Activated CD4-positive, alpha-beta T cell treated with anti-CD3 and anti-CD28 coated beads for 36 hours (primary cell): ENCODE measurements around the gene HMGN3. TPM values are rescaled to one million over a fixed set of nuclear protein-coding genes. Genes with fewer than 3 reads are reported as not detected.

ENCODE experiments used
- ATAC-seq: fragments of 200-7000 bp; cut with Tn5 transposase; one replicate; pipeline ENCODE4 v1.10.0; 2021; ENCODE audit warnings: mild to moderate bottlenecking, moderate library complexity
- CTCF ChIA-PET: fragments of 350-600 bp; sonication (Branson Sonifier 250); formaldehyde crosslinking; loops from one replicate; lab custom pipeline; 2021; ENCODE audit warnings: antibody characterized with exemption; lab: Charles Lee
- POLR2A ChIA-PET: fragments of 350-600 bp; sonication (Branson Sonifier 250); formaldehyde crosslinking; loops from one replicate; lab custom pipeline; 2021; ENCODE audit warnings: antibody characterized with exemption, inconsistent platforms; lab: Charles Lee
- DNase-seq: peaks from one replicate; pipeline ENCODE4 v3.0.0-alpha.2; 2020
- H3K27ac Mint-ChIP-seq: one replicate; pipeline ENCODE4 v1.8.0; 2021; ENCODE audit warnings: mixed read lengths
- H3K27me3 Mint-ChIP-seq: one replicate; pipeline ENCODE4 v1.8.0; 2021; ENCODE audit warnings: mixed read lengths
- H3K36me3 Mint-ChIP-seq: one replicate; pipeline ENCODE4 v1.8.0; 2021; ENCODE audit warnings: low read depth, mixed read lengths
- H3K4me1 Mint-ChIP-seq: one replicate; pipeline ENCODE4 v1.8.0; 2021; ENCODE audit warnings: mixed read lengths
- H3K4me3 Mint-ChIP-seq: one replicate; pipeline ENCODE4 v1.8.0; 2021; ENCODE audit warnings: mild to moderate bottlenecking, moderate library complexity, mixed read lengths
- H3K9me3 Mint-ChIP-seq: one replicate; pipeline ENCODE4 v1.8.0; 2021; ENCODE audit warnings: low read depth, mixed read lengths
- intact Hi-C, 2 experiments: fragments of 100-400 bp; cut with DNase I in 1 of 2; cut with micrococcal nuclease in 1 of 2; formaldehyde crosslinking; loops; one replicate each; pipeline versions ENCODE4 v1.14.2 to v1.15.1; 2022 to 2024; cut with DNase I, micrococcal nuclease
- total RNA-seq, 2 experiments: library from RNA; stranded (reverse); gene quantifications; one replicate each; pipeline ENCODE4 v1.2.3, GENCODE V29; 2021

HMGN3 gene
- total RNA-seq, 2 experiments from 2014 or later: 44.6 to 48.7 TPM

- Mint-ChIP-seq H3K27me3 (no peaks in the 10 kb centered on the region), H3K36me3 (peaks cover 30% of the 10 kb centered on the region), H3K4me3 (no peak overlapping the region), H3K4me1 (no peaks in the 10 kb centered on the region), H3K9me3 (no peaks in the 10 kb centered on the region), H3K27ac (no peak overlapping the region)
- ChIA-PET POLR2A (interaction anchor here (1.0 kb wide), 1 partner anchor 23 kb away, joined by 6 read pairs; no protein-coding TSS in a partner anchor), CTCF (interaction anchor here (0.5 kb wide), 1 partner anchor 24 kb away, joined by 3 read pairs; no protein-coding TSS in a partner anchor)
- DNase-seq: no peak
- ATAC-seq: no peak
- intact Hi-C loops: no loop called here
Observed at GRCh38 chr6:79208816-79209215, 25.7 kb downstream of the HMGN3 start.

- H3K36me3 Mint-ChIP-seq: peaks cover 28% of the 10 kb centered on the region
- no peaks in the 10 kb centered on the region for H3K27me3 Mint-ChIP-seq
- CTCF ChIA-PET: interaction anchor here (0.8 kb wide), 1 partner anchor 110 kb away, joined by 3 read pairs; no protein-coding TSS in a partner anchor
- peaks cover 2% of the 10 kb centered on the region for H3K4me1 Mint-ChIP-seq
- H3K4me3 Mint-ChIP-seq: no peak overlapping the region
- H3K9me3 Mint-ChIP-seq: no peaks in the 10 kb centered on the region
- POLR2A ChIA-PET: no interaction called here
- ATAC-seq: no peak
- intact Hi-C loops: no loop called here
- DNase-seq: no peak
- no peak overlapping the region for H3K27ac Mint-ChIP-seq
Observed at GRCh38 chr6:79203753-79204253, 30.7 kb downstream of the HMGN3 start.

- H3K27ac Mint-ChIP-seq: no peak overlapping the region
Observed at GRCh38 chr6:79202556-79202955, 31.9 kb downstream of the HMGN3 start.

GRCh38 chr6:79201983-79202382 is 32.5 kb downstream of the HMGN3 start:
- Mint-ChIP-seq H3K36me3 (peaks cover 14% of the 10 kb centered on the region), H3K27me3 (no peaks in the 10 kb centered on the region), H3K4me3 (no peak overlapping the region), H3K27ac (no peak overlapping the region), H3K9me3 (no peaks in the 10 kb centered on the region), H3K4me1 (peaks cover 2% of the 10 kb centered on the region)
- ChIA-PET POLR2A (no interaction called here), CTCF (no interaction called here)
- DNase-seq (no peak), ATAC-seq (no peak)
- intact Hi-C loops: no loop called here

More at GRCh38 chr6:79202556-79202955, 31.9 kb downstream of the HMGN3 start:
- Mint-ChIP-seq H3K9me3 (no peaks in the 10 kb centered on the region), H3K4me1 (peaks cover 2% of the 10 kb centered on the region), H3K36me3 (peaks cover 19% of the 10 kb centered on the region), H3K27me3 (no peaks in the 10 kb centered on the region), H3K4me3 (no peak overlapping the region)
- DNase-seq (no peak), ATAC-seq (no peak)
- intact Hi-C loops: no loop called here
- ChIA-PET CTCF (no interaction called here), POLR2A (no interaction called here)

GRCh38 chr6:79201143-79201542 is 33.3 kb downstream of the HMGN3 start:
- Mint-ChIP-seq H3K36me3 (peaks cover 11% of the 10 kb centered on the region), H3K4me1 (peaks cover 2% of the 10 kb centered on the region), H3K9me3 (no peaks in the 10 kb centered on the region), H3K4me3 (no peak overlapping the region), H3K27me3 (no peaks in the 10 kb centered on the region), H3K27ac (no peak overlapping the region)
- intact Hi-C loops: no loop called here
- DNase-seq (no peak), ATAC-seq (no peak)
- CTCF ChIA-PET: no interaction called here
- POLR2A ChIA-PET: no interaction called here

- Mint-ChIP-seq H3K4me1 (peaks cover 1% of the 10 kb centered on the region), H3K27me3 (no peaks in the 10 kb centered on the region), H3K4me3 (no peak overlapping the region), H3K9me3 (no peaks in the 10 kb centered on the region), H3K27ac (no peak overlapping the region), H3K36me3 (peaks cover 9% of the 10 kb centered on the region)
- no peak for ATAC-seq
- DNase-seq: no peak
- ChIA-PET CTCF (no interaction called here), POLR2A (no interaction called here)
- intact Hi-C loops: no loop called here
Observed at GRCh38 chr6:79196912-79197311, 37.6 kb downstream of the HMGN3 start.

- ATAC-seq: no peak
Observed at GRCh38 chr6:79193971-79194370, 40.5 kb downstream of the HMGN3 start.

GRCh38 chr6:79189760-79190350 is 44.6 kb downstream of the HMGN3 start:
- CTCF ChIA-PET: no interaction called here
- POLR2A ChIA-PET: no interaction called here
- Mint-ChIP-seq H3K4me1 (no peaks in the 10 kb centered on the region), H3K27me3 (peaks cover 2% of the 10 kb centered on the region), H3K9me3 (peaks cover 8% of the 10 kb centered on the region), H3K27ac (no peak overlapping the region), H3K36me3 (peaks cover 9% of the 10 kb centered on the region), H3K4me3 (no peak overlapping the region)
- DNase-seq (no peak), ATAC-seq (no peak)
- intact Hi-C loops: no loop called here

More at GRCh38 chr6:79193971-79194370, 40.5 kb downstream of the HMGN3 start:
- DNase-seq: no peak
- Mint-ChIP-seq H3K9me3 (peaks cover 8% of the 10 kb centered on the region), H3K27ac (no peak overlapping the region), H3K27me3 (no peaks in the 10 kb centered on the region), H3K4me1 (no peaks in the 10 kb centered on the region), H3K4me3 (no peak overlapping the region), H3K36me3 (peaks cover 9% of the 10 kb centered on the region)
- ChIA-PET CTCF (no interaction called here), POLR2A (no interaction called here)
- intact Hi-C loops: no loop called here

GRCh38 chr6:79188885-79189480 is 45.5 kb downstream of the HMGN3 start:
- ATAC-seq: no peak
- Mint-ChIP-seq H3K4me1 (no peaks in the 10 kb centered on the region), H3K36me3 (peaks cover 9% of the 10 kb centered on the region), H3K27ac (no peak overlapping the region), H3K27me3 (peaks cover 2% of the 10 kb centered on the region), H3K4me3 (no peak overlapping the region), H3K9me3 (peaks cover 8% of the 10 kb centered on the region)
- DNase-seq: no peak
- intact Hi-C loops: no loop called here
- CTCF ChIA-PET: no interaction called here
- POLR2A ChIA-PET: no interaction called here

GRCh38 chr6:79188107-79188506 is 46.4 kb downstream of the HMGN3 start:
- DNase-seq (no peak), ATAC-seq (no peak)
- Mint-ChIP-seq H3K36me3 (peaks cover 7% of the 10 kb centered on the region), H3K4me1 (no peaks in the 10 kb centered on the region), H3K27ac (no peak overlapping the region), H3K27me3 (peaks cover 2% of the 10 kb centered on the region), H3K9me3 (peaks cover 8% of the 10 kb centered on the region), H3K4me3 (no peak overlapping the region)
- CTCF ChIA-PET: no interaction called here
- intact Hi-C loops: no loop called here
- POLR2A ChIA-PET: no interaction called here

GRCh38 chr6:79186564-79186963 is 47.9 kb downstream of the HMGN3 start:
- no peak for ATAC-seq
- POLR2A ChIA-PET: no interaction called here

GRCh38 chr6:79184641-79185040 is 49.8 kb downstream of the HMGN3 start:
- POLR2A ChIA-PET: no interaction called here
- no peaks in the 10 kb centered on the region for H3K36me3 Mint-ChIP-seq
- CTCF ChIA-PET: no interaction called here
- H3K4me3 Mint-ChIP-seq: no peak overlapping the region
- no peaks in the 10 kb centered on the region for H3K4me1 Mint-ChIP-seq
- H3K27ac Mint-ChIP-seq: no peak overlapping the region
- H3K9me3 Mint-ChIP-seq: no peaks in the 10 kb centered on the region
- H3K27me3 Mint-ChIP-seq: peaks cover 2% of the 10 kb centered on the region
- DNase-seq (no peak), ATAC-seq (no peak)
- intact Hi-C loops: no loop called here

More at GRCh38 chr6:79186564-79186963, 47.9 kb downstream of the HMGN3 start:
- intact Hi-C loops: no loop called here
- H3K27ac Mint-ChIP-seq: no peak overlapping the region
- peaks cover 2% of the 10 kb centered on the region for H3K36me3 Mint-ChIP-seq
- CTCF ChIA-PET: no interaction called here
- no peak overlapping the region for H3K4me3 Mint-ChIP-seq
- H3K4me1 Mint-ChIP-seq: no peaks in the 10 kb centered on the region
- H3K27me3 Mint-ChIP-seq: peaks cover 2% of the 10 kb centered on the region
- no peak for DNase-seq
- H3K9me3 Mint-ChIP-seq: peaks cover 8% of the 10 kb centered on the region
